Activated CD8-positive, alpha-beta memory T cell treated with anti-CD3 and anti-CD28 coated beads, Interleukin-2, amount 50 U/mL, for 48 hours (primary cell): ENCODE data around the gene PCDHB15.

Experiments
- DNase-seq: peaks from one replicate; pipeline ENCODE4 v3.0.0-alpha.2; 2020

Gene PCDHB15

GRCh38 chr5:141250576-141250975, 5.4 kb downstream of the PCDHB15 start:
- DNase-seq = no peak

- no peak for DNase-seq
Measured at GRCh38 chr5:141258464-141258863, 13.3 kb downstream of the PCDHB15 start.

DNA sequence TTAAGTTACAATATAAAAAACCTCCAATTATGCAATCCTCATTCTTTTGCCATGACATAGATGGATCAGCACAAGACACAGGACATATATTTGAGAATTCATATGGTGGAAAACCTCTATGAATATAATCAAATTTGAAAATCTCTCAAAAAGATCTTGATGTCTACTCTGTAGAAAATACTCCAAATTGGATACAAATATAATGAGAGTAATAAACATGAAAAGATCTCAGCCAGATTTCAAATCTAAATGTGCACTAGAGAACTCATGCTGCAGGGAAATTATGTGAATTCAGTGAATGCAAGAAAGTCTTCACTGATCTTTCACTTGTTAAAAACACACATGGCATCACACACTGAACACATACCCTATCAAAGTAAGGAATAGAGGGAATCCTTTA, 13.8 kb downstream of the PCDHB15 start:
- DNase-seq = no peak

DNA sequence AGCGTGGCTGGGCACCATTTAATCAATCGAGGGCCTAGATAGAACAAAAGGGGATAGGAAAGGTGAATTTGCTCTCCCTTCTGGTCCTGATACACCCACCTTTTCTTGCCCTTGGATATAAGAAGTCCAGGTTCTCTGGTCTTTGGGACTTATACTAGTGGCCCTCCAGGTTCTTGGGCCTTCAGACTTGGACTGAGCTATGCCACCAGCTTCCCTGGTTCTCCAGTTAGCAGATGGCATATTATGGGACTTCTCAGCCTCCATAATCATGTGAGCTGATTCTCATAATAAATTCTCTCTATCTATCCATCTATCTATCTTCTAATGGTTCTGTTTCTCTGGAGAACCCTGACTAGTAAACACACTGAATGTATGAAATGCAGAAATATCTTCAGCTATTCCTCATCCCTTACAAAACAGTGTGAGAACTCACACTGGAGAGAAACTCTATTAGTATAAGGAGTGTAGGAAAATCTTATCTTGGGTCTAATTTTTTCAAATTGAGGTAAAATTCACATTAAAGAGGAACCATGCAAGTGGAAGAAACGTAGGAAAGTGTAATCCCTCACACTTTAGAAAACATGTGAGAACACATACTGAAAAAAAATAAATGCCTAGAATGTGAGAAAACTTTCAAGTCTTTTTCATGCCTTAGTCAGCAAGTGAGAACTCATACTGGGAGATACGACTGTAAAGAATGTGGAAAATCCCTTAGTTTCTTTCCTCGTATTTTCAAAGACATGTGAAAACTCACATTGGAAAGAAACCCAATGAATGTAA, 15.5 kb downstream of the PCDHB15 start:
- DNase-seq = no peak

DNA sequence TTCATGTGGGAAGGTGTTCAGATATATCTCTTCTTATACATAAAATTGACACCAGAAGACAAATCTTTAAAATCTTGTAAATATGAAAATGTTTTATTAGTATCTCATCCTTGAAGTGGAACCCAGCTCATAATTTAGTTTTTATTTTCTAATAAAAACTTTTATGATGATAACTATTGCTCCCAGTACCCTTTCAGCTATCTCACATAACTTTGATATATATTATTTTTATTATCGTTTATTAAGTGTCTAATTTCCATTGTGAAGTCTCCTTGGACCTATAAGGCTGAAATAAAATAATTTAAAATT, 16.0 kb downstream of the PCDHB15 start:
- no peak for DNase-seq

- DNase-seq = no peak
Measured at GRCh38 chr5:141269195-141269594, 24.0 kb downstream of the PCDHB15 start.

DNA sequence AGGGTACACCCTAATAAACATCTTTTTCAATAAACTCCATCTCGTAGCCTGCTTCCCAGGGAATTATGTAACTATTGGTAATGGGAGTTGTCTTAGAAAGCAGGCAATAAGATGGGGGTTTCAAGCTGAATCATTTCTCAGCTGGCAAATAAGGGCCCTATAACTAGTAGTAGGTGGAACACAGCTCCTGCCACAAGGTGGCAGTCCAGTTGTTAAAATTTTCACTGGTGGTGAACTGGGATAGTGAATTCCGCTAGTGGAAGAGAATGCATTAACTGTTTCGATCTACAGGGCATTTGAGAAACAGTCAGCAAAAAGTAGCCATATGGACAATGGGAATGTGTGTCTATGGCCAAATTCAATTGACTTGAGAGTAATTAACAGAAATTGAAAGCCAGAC, 27.7 kb downstream of the PCDHB15 start:
- DNase-seq = no peak

DNA sequence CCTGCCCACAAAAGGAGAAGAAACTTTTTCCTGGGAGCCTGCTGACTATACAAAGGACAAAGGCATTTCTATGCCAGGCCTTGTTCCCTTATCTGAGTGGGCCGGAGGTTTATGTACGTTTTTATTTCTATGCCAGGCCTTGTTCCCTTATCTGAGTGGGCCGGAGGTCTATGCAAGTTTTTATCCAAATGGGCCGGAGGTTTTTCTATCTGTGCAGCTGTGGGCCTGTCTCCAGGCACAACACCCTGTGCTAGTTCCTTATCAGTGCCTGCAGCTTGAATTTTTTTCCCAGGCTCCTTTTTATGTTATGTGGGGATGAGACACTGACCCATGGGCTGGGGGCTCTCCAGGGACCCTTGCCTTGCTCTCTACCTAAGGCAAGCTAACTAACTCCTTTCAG, 53.2 kb downstream of the PCDHB15 start:
- no peak for DNase-seq
